ENCODE measurements around the gene SDK2. TPM values are rescaled to one million over a fixed set of nuclear protein-coding genes. Genes with fewer than 3 reads are reported as not detected.

SDK2 gene
- polyA plus RNA-seq, 2 of the 4 experiments (the other 2 are of a cell fraction): 0.36 to 0.57 TPM

DNA sequence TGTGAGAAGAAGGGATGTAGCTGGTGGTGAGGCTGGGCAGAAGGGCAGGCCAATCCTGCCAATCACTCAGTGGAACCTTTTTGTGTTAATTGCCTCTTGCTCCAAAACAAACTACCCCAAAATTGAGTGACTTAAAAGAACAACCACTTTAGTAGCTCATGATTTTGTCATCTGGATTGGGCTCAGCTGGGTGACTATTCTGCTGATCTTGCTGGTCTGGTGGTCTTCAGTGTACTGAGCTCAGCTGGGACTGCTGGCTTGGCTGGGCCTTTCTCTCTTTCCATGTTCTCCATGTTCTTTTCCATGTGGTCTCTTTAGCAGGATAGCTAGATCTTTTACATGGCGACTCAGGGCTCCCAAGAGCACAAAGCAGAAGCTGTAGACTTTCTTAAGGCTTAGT lies 37.7 kb upstream of the SDK2 start:
- WGBS (ENCODE audit: missing lambda C conversion rate): 17% methylated on average over 1 of the region's 1 CpG
- ChIA-PET POLR2A (no interaction called here), CTCF (interaction anchor here (0.9 to 1.1 kb wide), 2 partner anchors 20 to 47 kb away, joined by 3 read pairs; no protein-coding TSS in a partner anchor)

More for the DNA sequence above, 37.7 kb upstream of the SDK2 start:
- Histone ChIP-seq H3K4me1 (no peaks in the 10 kb centered on the region), H3K27ac (no peak overlapping the region), H3K4me2 (no peak overlapping the region), H3K9me3 (peaks cover 13% of the 10 kb centered on the region; the same call in 1 of the 3 replicates), H3K4me3 (no peak overlapping the region)
- TF ChIP-seq ZNF302 (CRISPR knock-in tag; IDR thresholded peaks at IDR 0.05): no peak
- no peak for TF ChIP-seq HDAC2 (IDR thresholded peaks at IDR 0.05)
- no peak for TF ChIP-seq JUN (IDR thresholded peaks at IDR 0.05)
- TF ChIP-seq, protein P1, sequence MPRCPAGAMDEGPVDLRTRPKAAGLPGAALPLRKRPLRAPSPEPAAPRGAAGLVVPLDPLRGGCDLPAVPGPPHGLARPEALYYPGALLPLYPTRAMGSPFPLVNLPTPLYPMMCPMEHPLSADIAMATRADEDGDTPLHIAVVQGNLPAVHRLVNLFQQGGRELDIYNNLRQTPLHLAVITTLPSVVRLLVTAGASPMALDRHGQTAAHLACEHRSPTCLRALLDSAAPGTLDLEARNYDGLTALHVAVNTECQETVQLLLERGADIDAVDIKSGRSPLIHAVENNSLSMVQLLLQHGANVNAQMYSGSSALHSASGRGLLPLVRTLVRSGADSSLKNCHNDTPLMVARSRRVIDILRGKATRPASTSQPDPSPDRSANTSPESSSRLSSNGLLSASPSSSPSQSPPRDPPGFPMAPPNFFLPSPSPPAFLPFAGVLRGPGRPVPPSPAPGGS (IDR thresholded peaks at IDR 0.05): no peak
- TF ChIP-seq CHD2 (IDR thresholded peaks at IDR 0.05; ENCODE audit: low read length, partially characterized antibody): no peak
- TF ChIP-seq, protein P2, sequence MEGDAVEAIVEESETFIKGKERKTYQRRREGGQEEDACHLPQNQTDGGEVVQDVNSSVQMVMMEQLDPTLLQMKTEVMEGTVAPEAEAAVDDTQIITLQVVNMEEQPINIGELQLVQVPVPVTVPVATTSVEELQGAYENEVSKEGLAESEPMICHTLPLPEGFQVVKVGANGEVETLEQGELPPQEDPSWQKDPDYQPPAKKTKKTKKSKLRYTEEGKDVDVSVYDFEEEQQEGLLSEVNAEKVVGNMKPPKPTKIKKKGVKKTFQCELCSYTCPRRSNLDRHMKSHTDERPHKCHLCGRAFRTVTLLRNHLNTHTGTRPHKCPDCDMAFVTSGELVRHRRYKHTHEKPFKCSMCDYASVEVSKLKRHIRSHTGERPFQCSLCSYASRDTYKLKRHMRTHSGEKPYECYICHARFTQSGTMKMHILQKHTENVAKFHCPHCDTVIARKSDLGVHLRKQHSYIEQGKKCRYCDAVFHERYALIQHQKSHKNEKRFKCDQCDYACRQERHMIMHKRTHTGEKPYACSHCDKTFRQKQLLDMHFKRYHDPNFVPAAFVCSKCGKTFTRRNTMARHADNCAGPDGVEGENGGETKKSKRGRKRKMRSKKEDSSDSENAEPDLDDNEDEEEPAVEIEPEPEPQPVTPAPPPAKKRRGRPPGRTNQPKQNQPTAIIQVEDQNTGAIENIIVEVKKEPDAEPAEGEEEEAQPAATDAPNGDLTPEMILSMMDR (IDR thresholded peaks at IDR 0.05): no peak
- TF ChIP-seq E2F6 (IDR thresholded peaks at IDR 0.05; ENCODE audit: borderline replicate concordance, low read depth): no peak
- TF ChIP-seq POLR2AphosphoS2 (conservative IDR thresholded peaks at IDR 0.05; ENCODE audit: low read length): no peak
- TF ChIP-seq ZC3H11A (IDR thresholded peaks at IDR 0.05): no peak
- TF ChIP-seq, protein P3, sequence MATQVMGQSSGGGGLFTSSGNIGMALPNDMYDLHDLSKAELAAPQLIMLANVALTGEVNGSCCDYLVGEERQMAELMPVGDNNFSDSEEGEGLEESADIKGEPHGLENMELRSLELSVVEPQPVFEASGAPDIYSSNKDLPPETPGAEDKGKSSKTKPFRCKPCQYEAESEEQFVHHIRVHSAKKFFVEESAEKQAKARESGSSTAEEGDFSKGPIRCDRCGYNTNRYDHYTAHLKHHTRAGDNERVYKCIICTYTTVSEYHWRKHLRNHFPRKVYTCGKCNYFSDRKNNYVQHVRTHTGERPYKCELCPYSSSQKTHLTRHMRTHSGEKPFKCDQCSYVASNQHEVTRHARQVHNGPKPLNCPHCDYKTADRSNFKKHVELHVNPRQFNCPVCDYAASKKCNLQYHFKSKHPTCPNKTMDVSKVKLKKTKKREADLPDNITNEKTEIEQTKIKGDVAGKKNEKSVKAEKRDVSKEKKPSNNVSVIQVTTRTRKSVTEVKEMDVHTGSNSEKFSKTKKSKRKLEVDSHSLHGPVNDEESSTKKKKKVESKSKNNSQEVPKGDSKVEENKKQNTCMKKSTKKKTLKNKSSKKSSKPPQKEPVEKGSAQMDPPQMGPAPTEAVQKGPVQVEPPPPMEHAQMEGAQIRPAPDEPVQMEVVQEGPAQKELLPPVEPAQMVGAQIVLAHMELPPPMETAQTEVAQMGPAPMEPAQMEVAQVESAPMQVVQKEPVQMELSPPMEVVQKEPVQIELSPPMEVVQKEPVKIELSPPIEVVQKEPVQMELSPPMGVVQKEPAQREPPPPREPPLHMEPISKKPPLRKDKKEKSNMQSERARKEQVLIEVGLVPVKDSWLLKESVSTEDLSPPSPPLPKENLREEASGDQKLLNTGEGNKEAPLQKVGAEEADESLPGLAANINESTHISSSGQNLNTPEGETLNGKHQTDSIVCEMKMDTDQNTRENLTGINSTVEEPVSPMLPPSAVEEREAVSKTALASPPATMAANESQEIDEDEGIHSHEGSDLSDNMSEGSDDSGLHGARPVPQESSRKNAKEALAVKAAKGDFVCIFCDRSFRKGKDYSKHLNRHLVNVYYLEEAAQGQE (IDR thresholded peaks at IDR 0.05): no peak
- TF ChIP-seq RAD21 (conservative IDR thresholded peaks at IDR 0.05 in 1 of 2, IDR thresholded peaks at IDR 0.05 in 1 of 2): no peak
- TF ChIP-seq KDM1A (IDR thresholded peaks at IDR 0.05; ENCODE audit: low read depth): no peak
- TF ChIP-seq, protein P4, sequence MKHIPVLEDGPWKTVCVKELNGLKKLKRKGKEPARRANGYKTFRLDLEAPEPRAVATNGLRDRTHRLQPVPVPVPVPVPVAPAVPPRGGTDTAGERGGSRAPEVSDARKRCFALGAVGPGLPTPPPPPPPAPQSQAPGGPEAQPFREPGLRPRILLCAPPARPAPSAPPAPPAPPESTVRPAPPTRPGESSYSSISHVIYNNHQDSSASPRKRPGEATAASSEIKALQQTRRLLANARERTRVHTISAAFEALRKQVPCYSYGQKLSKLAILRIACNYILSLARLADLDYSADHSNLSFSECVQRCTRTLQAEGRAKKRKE (CRISPR knock-in tag; IDR thresholded peaks at IDR 0.05; ENCODE audit: low read depth): no peak
- no peak for TF ChIP-seq MYC (IDR thresholded peaks at IDR 0.05; ENCODE audit: borderline replicate concordance, low read length)
- TF ChIP-seq, protein P5, sequence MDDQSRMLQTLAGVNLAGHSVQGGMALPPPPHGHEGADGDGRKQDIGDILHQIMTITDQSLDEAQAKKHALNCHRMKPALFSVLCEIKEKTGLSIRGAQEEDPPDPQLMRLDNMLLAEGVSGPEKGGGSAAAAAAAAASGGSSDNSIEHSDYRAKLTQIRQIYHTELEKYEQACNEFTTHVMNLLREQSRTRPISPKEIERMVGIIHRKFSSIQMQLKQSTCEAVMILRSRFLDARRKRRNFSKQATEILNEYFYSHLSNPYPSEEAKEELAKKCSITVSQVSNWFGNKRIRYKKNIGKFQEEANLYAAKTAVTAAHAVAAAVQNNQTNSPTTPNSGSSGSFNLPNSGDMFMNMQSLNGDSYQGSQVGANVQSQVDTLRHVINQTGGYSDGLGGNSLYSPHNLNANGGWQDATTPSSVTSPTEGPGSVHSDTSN (IDR thresholded peaks at IDR 0.05): no peak
- ATAC-seq (no peak), DNase-seq (ENCODE audit: low read depth in 1 of 2, low spot score in 1 of 2) (no peak), FAIRE-seq (no peak)

Measured in A549 (cell line).